NCI-H2171 (cell line): ENCODE data around the gene MBD3L3.
"Not testable (repeated sequence)": the region's sequence is repeated elsewhere in the genome, so short reads cannot be mapped to it uniquely, and the experiment has no call there.

Experiments used
- DNase-seq: peaks from one replicate; lab custom pipeline; 2025; lab: John Stamatoyannopoulos, UW

Gene MBD3L3

GRCh38 chr19:7063339-7063738, 4.9 kb upstream of the MBD3L3 start:
- no peak for DNase-seq

GRCh38 chr19:7059977-7060376, 1.5 kb upstream of the MBD3L3 start:
- DNase-seq = not testable (repeated sequence)

- not testable (repeated sequence) for DNase-seq
Measured at GRCh38 chr19:7056371-7056770, 2.1 kb downstream of the MBD3L3 start.

- DNase-seq = not testable (repeated sequence)
Measured at GRCh38 chr19:7055679-7056078, 2.8 kb downstream of the MBD3L3 start.

- DNase-seq = not testable (repeated sequence)
Measured at GRCh38 chr19:7054635-7055368, 3.7 kb downstream of the MBD3L3 start.

GRCh38 chr19:7052896-7053295, 5.6 kb downstream of the MBD3L3 start:
- not testable (repeated sequence) for DNase-seq

- DNase-seq = not testable (repeated sequence)
Measured at GRCh38 chr19:7051421-7051820, 7.1 kb downstream of the MBD3L3 start.

GRCh38 chr19:7049021-7049420, 9.5 kb downstream of the MBD3L3 start, which contains the start of gene MBD3L2:
Gene MBD3L2 (plus strand): TSS chr19:7049321. CDS start chr19:7049374, 53 bp downstream.
- DNase-seq = not testable (repeated sequence)

- DNase-seq = not testable (repeated sequence)
Measured at GRCh38 chr19:7041563-7041962, 16.9 kb downstream of the MBD3L3 start.

GRCh38 chr19:7040079-7040478, 18.4 kb downstream of the MBD3L3 start, which contains the start of gene MBD3L4:
Gene MBD3L4 (minus strand): TSS chr19:7040179. CDS start chr19:7040144, 35 bp downstream.
- DNase-seq = not testable (repeated sequence)

- DNase-seq = not testable (repeated sequence)
Measured at GRCh38 chr19:7030278-7030677, 28.2 kb downstream of the MBD3L3 start, which contains the start of gene MBD3L5. Gene MBD3L5 (plus strand): TSS chr19:7030578. CDS start chr19:7030612, 34 bp downstream.

GRCh38 chr19:7028790-7029189, 29.7 kb downstream of the MBD3L3 start:
- not testable (repeated sequence) for DNase-seq

- not testable (repeated sequence) for DNase-seq
Measured at GRCh38 chr19:7021331-7021730, 37.1 kb downstream of the MBD3L3 start, which contains the start of gene MBD3L2B. Gene MBD3L2B (minus strand): TSS chr19:7021431. CDS start chr19:7021397, 34 bp downstream.

- no peak for DNase-seq
Measured at GRCh38 chr19:7018828-7019227, 39.6 kb downstream of the MBD3L3 start.

- no peak for DNase-seq
Measured at GRCh38 chr19:7013678-7014077, 44.8 kb downstream of the MBD3L3 start.

GRCh38 chr19:7010722-7011593, 47.5 kb downstream of the MBD3L3 start:
- no peak for DNase-seq

- no peak for DNase-seq
Measured at GRCh38 chr19:7007859-7008258, 50.6 kb downstream of the MBD3L3 start.
